ENCODE results near the gene ZNF554. TPM values are rescaled to one million over a fixed set of nuclear protein-coding genes. Genes with fewer than 3 reads are reported as not detected.

ZNF554 gene
- 1 to 10 TPM; 3.6 to 4.4 TPM for total RNA-seq

GRCh38 chr19:2819540-2820111, at the start of gene ZNF554:
Gene ZNF554 (plus strand): TSS chr19:2819868. CDS start chr19:2820072, 204 bp downstream.
- intact Hi-C loops (cut with DNase I) = no loop called here
- H3K27me3 ChIP-seq = no peaks in the 10 kb centered on the region

GRCh38 chr19:2770055-2771013, 49.3 kb upstream of the ZNF554 start:
- ATAC-seq (no peak), DNase-seq (peak in 2 of 4 donors; percentile 35 to 59)
- Histone ChIP-seq H3K27ac (peak overlapping the region in 1 of 4 donors; percentile 1), H3K4me1 (peaks cover 8% of the 10 kb centered on the region), H3K9me3 (no peaks in the 10 kb centered on the region), H3K4me3 (no peak overlapping the region), H3K27me3 (no peaks in the 10 kb centered on the region), H3K36me3 (replicated peaks in 1 of 2; ENCODE audit: insufficient read depth in 1 of 2, low read depth in 2 of 2) (peaks cover 2 to 3% of the 10 kb centered on the region in 2 donors)
- 75 to 89% methylated on average over 28 to 38 of the region's 40 CpGs for WGBS, 2 donors
- intact Hi-C loops (cut with DNase I) = no loop called here
- no peak for TF ChIP-seq POLR2A (IDR thresholded peaks at IDR 0.05)

More at GRCh38 chr19:2819540-2820111, at the start of gene ZNF554:
- DNase-seq (peak; percentile 98 to 99 (median 98)), ATAC-seq (peak; percentile 99)
- Histone ChIP-seq H3K36me3 (replicated peaks in 1 of 2; ENCODE audit: insufficient read depth in 1 of 2, low read depth in 2 of 2) (no peaks in the 10 kb centered on the region), H3K9me3 (no peaks in the 10 kb centered on the region), H3K4me1 (peaks cover 14% of the 10 kb centered on the region), H3K27ac (peak within 1 kb of the TSS in 3 of 4 donors; percentile 47 to 62 (median 60)), H3K4me3 (peak within 1 kb of the TSS; percentile 70 to 81)
- 1% methylated on average over 23 to 41 of the region's 64 CpGs for WGBS, 2 donors
- TF ChIP-seq POLR2A (IDR thresholded peaks at IDR 0.05) (peak in 2 of 3 donors; percentile 35 to 36), CTCF (IDR thresholded peaks at IDR 0.05) (peak; percentile 93 to 99 (median 97))

- no peak for TF ChIP-seq CTCF (IDR thresholded peaks at IDR 0.05)
- TF ChIP-seq POLR2A (IDR thresholded peaks at IDR 0.05) = no peak
- H3K36me3 ChIP-seq (replicated peaks in 1 of 2; ENCODE audit: insufficient read depth in 1 of 2, low read depth in 2 of 2) = no peaks in the 10 kb centered on the region
- ATAC-seq (no peak), DNase-seq (no peak)
- H3K9me3 ChIP-seq = no peaks in the 10 kb centered on the region
- intact Hi-C loops (cut with DNase I) = no loop called here
- no peak overlapping the region for H3K4me3 ChIP-seq
- H3K4me1 ChIP-seq = peaks cover 8% of the 10 kb centered on the region
- H3K27me3 ChIP-seq = no peaks in the 10 kb centered on the region
- H3K27ac ChIP-seq = no peak overlapping the region
- 80 to 86% methylated on average over 16 to 29 of the region's 29 CpGs for WGBS, 2 donors
These were observed 47.6 kb upstream of the ZNF554 start for GRCh38 chr19:2771786-2772674.

GRCh38 chr19:2774083-2774679, 45.5 kb upstream of the ZNF554 start:
- no peaks in the 10 kb centered on the region for H3K27me3 ChIP-seq
- H3K9me3 ChIP-seq = no peaks in the 10 kb centered on the region
- 84 to 86% methylated on average over 20 to 32 of the region's 32 CpGs for WGBS, 2 donors
- intact Hi-C loops (cut with DNase I) = no loop called here
- peaks cover 8% of the 10 kb centered on the region for H3K4me1 ChIP-seq
- H3K4me3 ChIP-seq = no peak overlapping the region
- TF ChIP-seq CTCF (IDR thresholded peaks at IDR 0.05) = no peak
- no peak for ATAC-seq
- H3K27ac ChIP-seq = no peak overlapping the region
- no peak for DNase-seq
- H3K36me3 ChIP-seq (replicated peaks in 1 of 2; ENCODE audit: insufficient read depth in 1 of 2, low read depth in 2 of 2) = no peaks in the 10 kb centered on the region
